Measurements from ENCODE around the gene ATXN2. TPM values are rescaled to one million over a fixed set of nuclear protein-coding genes. Genes with fewer than 3 reads are reported as not detected.

Gene ATXN2
- total RNA-seq, 1 donor from 2014 or later = 23.0 TPM

GRCh38 chr12:111451649-111452129 is 147.4 kb downstream of the ATXN2 start:
- DNase-seq (ENCODE audit: low read depth in 2 of 2) = peak; percentile 71 to 75

- peak in 1 of 2 donors; percentile 7 for DNase-seq (ENCODE audit: low read depth in 2 of 2)
Observed at GRCh38 chr12:111451232-111451631, 147.9 kb downstream of the ATXN2 start.

- DNase-seq (ENCODE audit: low read depth in 2 of 2) = no peak
Observed at GRCh38 chr12:111450676-111451075, 148.4 kb downstream of the ATXN2 start.

GRCh38 chr12:111448846-111449790 is 150.0 kb downstream of the ATXN2 start:
- no peak for DNase-seq (ENCODE audit: low read depth in 2 of 2)

GRCh38 chr12:111448266-111448830 is 150.8 kb downstream of the ATXN2 start:
- peak in 1 of 2 donors; percentile 26 for DNase-seq (ENCODE audit: low read depth in 2 of 2)

- DNase-seq (ENCODE audit: low read depth in 2 of 2) = peak in 1 of 2 donors; percentile 8
Observed at GRCh38 chr12:111447571-111448265, 151.4 kb downstream of the ATXN2 start.

- peak in 1 of 2 donors; percentile 14 for DNase-seq (ENCODE audit: low read depth in 2 of 2)
Observed at GRCh38 chr12:111446631-111447570, 152.2 kb downstream of the ATXN2 start.

- DNase-seq (ENCODE audit: low read depth in 2 of 2) = peak; percentile 86 to 99
Observed at GRCh38 chr12:111445726-111446581, 153.2 kb downstream of the ATXN2 start.

- peak; percentile 66 to 74 for DNase-seq (ENCODE audit: low read depth in 2 of 2)
Observed at GRCh38 chr12:111444925-111445725, 154.0 kb downstream of the ATXN2 start.

- peak in 1 of 2 donors; percentile 13 for DNase-seq (ENCODE audit: low read depth in 2 of 2)
Observed at GRCh38 chr12:111444314-111444924, 154.7 kb downstream of the ATXN2 start.

- peak in 1 of 2 donors; percentile 68 for DNase-seq (ENCODE audit: low read depth in 2 of 2)
Observed at GRCh38 chr12:111443586-111443985, 155.5 kb downstream of the ATXN2 start.

- DNase-seq (ENCODE audit: low read depth in 2 of 2) = peak in 1 of 2 donors; percentile 3
Observed at GRCh38 chr12:111443086-111443485, 156.0 kb downstream of the ATXN2 start.

- no peak for DNase-seq (ENCODE audit: low read depth in 2 of 2)
Observed at GRCh38 chr12:111442301-111443045, 156.6 kb downstream of the ATXN2 start.

GRCh38 chr12:111441107-111441928 is 157.8 kb downstream of the ATXN2 start:
- no peak for DNase-seq (ENCODE audit: low read depth in 2 of 2)

GRCh38 chr12:111440631-111441030 is 158.5 kb downstream of the ATXN2 start:
- DNase-seq (ENCODE audit: low read depth in 2 of 2) = no peak

- no peak for DNase-seq (ENCODE audit: low read depth in 2 of 2)
Observed at GRCh38 chr12:111440152-111440551, 159.0 kb downstream of the ATXN2 start.

- DNase-seq (ENCODE audit: low read depth in 2 of 2) = no peak
Observed at GRCh38 chr12:111439657-111440151, 159.4 kb downstream of the ATXN2 start.
